GM19455 (cell line): ENCODE data around the gene C1orf232.

Experiments
- ATAC-seq: cut with Tn5 transposase; IDR thresholded peaks from one replicate; pipeline ENCODE4 v1.9.1; 2021; ENCODE audit not compliant: unreplicated experiment

C1orf232 gene

GRCh38 chr1:26125382-26125781, 43.4 kb downstream of the C1orf232 start:
- ATAC-seq = no peak

GRCh38 chr1:26124418-26125331, 44.1 kb downstream of the C1orf232 start:
- ATAC-seq = no peak

- ATAC-seq = no peak
Observed at GRCh38 chr1:26122988-26123973, 45.5 kb downstream of the C1orf232 start.

- no peak for ATAC-seq
Observed at GRCh38 chr1:26121854-26122773, 46.6 kb downstream of the C1orf232 start.

GRCh38 chr1:26119892-26120608, 48.7 kb downstream of the C1orf232 start:
- ATAC-seq = no peak

- ATAC-seq = no peak
Observed at GRCh38 chr1:26114165-26114927, 54.4 kb downstream of the C1orf232 start.
